Activated CD4-positive, alpha-beta T cell treated with anti-CD3 and anti-CD28 coated beads for 36 hours (primary cell): ENCODE results near the gene ADAMTS13. TPM values are rescaled to one million over a fixed set of nuclear protein-coding genes. Genes with fewer than 3 reads are reported as not detected.

Experiments
- ATAC-seq: fragments of 200-7000 bp; cut with Tn5 transposase; one replicate; pipeline ENCODE4 v1.10.0; 2021; ENCODE audit warnings: mild to moderate bottlenecking, moderate library complexity
- CTCF ChIA-PET: fragments of 350-600 bp; sonication (Branson Sonifier 250); formaldehyde crosslinking; loops from one replicate; lab custom pipeline; 2021; ENCODE audit warnings: antibody characterized with exemption; lab: Charles Lee
- POLR2A ChIA-PET: fragments of 350-600 bp; sonication (Branson Sonifier 250); formaldehyde crosslinking; loops from one replicate; lab custom pipeline; 2021; ENCODE audit warnings: antibody characterized with exemption, inconsistent platforms; lab: Charles Lee
- DNase-seq: peaks from one replicate; pipeline ENCODE4 v3.0.0-alpha.2; 2020
- H3K27ac Mint-ChIP-seq: one replicate; pipeline ENCODE4 v1.8.0; 2021; ENCODE audit warnings: mixed read lengths
- H3K27me3 Mint-ChIP-seq: one replicate; pipeline ENCODE4 v1.8.0; 2021; ENCODE audit warnings: mixed read lengths
- H3K36me3 Mint-ChIP-seq: one replicate; pipeline ENCODE4 v1.8.0; 2021; ENCODE audit warnings: low read depth, mixed read lengths
- H3K4me1 Mint-ChIP-seq: one replicate; pipeline ENCODE4 v1.8.0; 2021; ENCODE audit warnings: mixed read lengths
- H3K4me3 Mint-ChIP-seq: one replicate; pipeline ENCODE4 v1.8.0; 2021; ENCODE audit warnings: mild to moderate bottlenecking, moderate library complexity, mixed read lengths
- H3K9me3 Mint-ChIP-seq: one replicate; pipeline ENCODE4 v1.8.0; 2021; ENCODE audit warnings: low read depth, mixed read lengths
- intact Hi-C, 2 experiments: fragments of 100-400 bp; cut with DNase I in 1 of 2; cut with micrococcal nuclease in 1 of 2; formaldehyde crosslinking; loops; one replicate each; pipeline versions ENCODE4 v1.14.2 to v1.15.1; 2022 to 2024; cut with DNase I, micrococcal nuclease
- total RNA-seq, 2 experiments: library from RNA; stranded (reverse); gene quantifications; one replicate each; pipeline ENCODE4 v1.2.3, GENCODE V29; 2021

ADAMTS13 gene
- total RNA-seq, 2 experiments from 2014 or later, result 1.7 to 2.5 TPM

- no peaks in the 10 kb centered on the region for H3K9me3 Mint-ChIP-seq
- peaks cover 41% of the 10 kb centered on the region for H3K36me3 Mint-ChIP-seq
- intact Hi-C loops, result loop anchor here (2.0 kb wide), 4 partner anchors 35 to 221 kb away; partner anchors contain the start of genes MED22 (in 1 of the 2), RPL7A (in 1 of the 2) and SLC2A6 (in 1 of the 2)
- POLR2A ChIA-PET, result no interaction called here
- DNase-seq (no peak), ATAC-seq (no peak)
- CTCF ChIA-PET, result interaction anchor here (0.6 to 2.0 kb wide), 5 partner anchors 79 to 368 kb away, joined by 3 to 6 read pairs (median 4); no protein-coding TSS in a partner anchor
- no peak overlapping the region for H3K27ac Mint-ChIP-seq
- peaks cover 6% of the 10 kb centered on the region for H3K4me1 Mint-ChIP-seq
- H3K27me3 Mint-ChIP-seq, result no peaks in the 10 kb centered on the region
- H3K4me3 Mint-ChIP-seq, result no peak overlapping the region
Observed at GRCh38 chr9:133405508-133406438, 16.4 kb upstream of the ADAMTS13 start.

GRCh38 chr9:133406480-133407307 is 15.5 kb upstream of the ADAMTS13 start:
- DNase-seq (peak; percentile 93), ATAC-seq (peak; percentile 94)
- CTCF ChIA-PET, result interaction anchor here (0.7 to 1.4 kb wide), 2 partner anchors 78 to 80 kb away, joined by 3 to 5 read pairs; no protein-coding TSS in a partner anchor
- Mint-ChIP-seq H3K27ac (peak overlapping the region; percentile 48), H3K4me3 (no peak overlapping the region), H3K4me1 (peaks cover 6% of the 10 kb centered on the region), H3K27me3 (no peaks in the 10 kb centered on the region), H3K9me3 (no peaks in the 10 kb centered on the region), H3K36me3 (peaks cover 44% of the 10 kb centered on the region)
- intact Hi-C loops, result loop anchor here (1.0 to 2.0 kb wide), 8 partner anchors 11 to 80 kb away; partner anchors contain the start of genes MED22 (in 1 of the 2), REXO4 (in 1 of the 2), RPL7A (in 1 of the 2) and SLC2A6 (in 1 of the 2)
- POLR2A ChIA-PET, result no interaction called here

GRCh38 chr9:133408042-133408441 is 14.1 kb upstream of the ADAMTS13 start:
- ATAC-seq, result no peak
- Mint-ChIP-seq H3K27me3 (no peaks in the 10 kb centered on the region), H3K36me3 (peaks cover 56% of the 10 kb centered on the region), H3K4me3 (no peak overlapping the region), H3K9me3 (no peaks in the 10 kb centered on the region), H3K4me1 (peaks cover 6% of the 10 kb centered on the region), H3K27ac (no peak overlapping the region)
- ChIA-PET POLR2A (no interaction called here), CTCF (interaction anchor here (0.7 kb wide), 1 partner anchor 76 kb away, joined by 3 read pairs; no protein-coding TSS in a partner anchor)
- intact Hi-C loops, result no loop called here
- no peak for DNase-seq

GRCh38 chr9:133415170-133415569 is 7.0 kb upstream of the ADAMTS13 start:
- Mint-ChIP-seq H3K9me3 (no peaks in the 10 kb centered on the region), H3K4me3 (no peak overlapping the region), H3K27ac (peak overlapping the region; percentile 15), H3K4me1 (peaks cover 35% of the 10 kb centered on the region), H3K36me3 (peaks cover 54% of the 10 kb centered on the region), H3K27me3 (no peaks in the 10 kb centered on the region)
- DNase-seq (no peak), ATAC-seq (no peak)
- ChIA-PET POLR2A (interaction anchor here (0.6 to 0.9 kb wide), 2 partner anchors 38 to 58 kb away, joined by 3 read pairs; no protein-coding TSS in a partner anchor), CTCF (interaction anchor here (0.6 to 1.4 kb wide), 3 partner anchors 12 to 235 kb away, joined by 3 read pairs; no protein-coding TSS in a partner anchor)
- intact Hi-C loops, result loop anchor here (5.0 kb wide), 2 partner anchors 68 to 228 kb away; partner anchors contain the start of genes MED22 (in 1 of the 2) and RPL7A (in 1 of the 2)

GRCh38 chr9:133417541-133418461 is 4.4 kb upstream of the ADAMTS13 start, which contains the start of gene REXO4:
Gene REXO4 (minus strand): TSS chr9:133418010. CDS start chr9:133417844, 166 bp downstream.
- ChIA-PET POLR2A (interaction anchor here (0.8 kb wide), 1 partner anchor 80 kb away, joined by 3 read pairs; no protein-coding TSS in a partner anchor), CTCF (interaction anchor here (0.7 to 1.5 kb wide), 5 partner anchors 26 to 576 kb away, joined by 3 to 5 read pairs (median 4); no protein-coding TSS in a partner anchor)
- H3K4me1 Mint-ChIP-seq, result peaks cover 51% of the 10 kb centered on the region
- peaks cover 35% of the 10 kb centered on the region for H3K36me3 Mint-ChIP-seq
- ATAC-seq (peak; percentile 87), DNase-seq (peak; percentile 92)
- no peaks in the 10 kb centered on the region for H3K9me3 Mint-ChIP-seq
- intact Hi-C loops, result loop anchor here (1.0 to 5.0 kb wide), 13 partner anchors 10 to 746 kb away; partner anchors contain the start of genes CACFD1 (in 2 of the 2), STKLD1 (in 2 of the 2), SURF4 (in 2 of the 2) and BRD3OS (in 1 of the 2)
- peak within 1 kb of the TSS; percentile 92 for H3K4me3 Mint-ChIP-seq
- H3K27ac Mint-ChIP-seq, result peak within 1 kb of the TSS; percentile 93
- no peaks in the 10 kb centered on the region for H3K27me3 Mint-ChIP-seq

GRCh38 chr9:133419005-133419404 is 3.2 kb upstream of the ADAMTS13 start:
- Mint-ChIP-seq H3K27me3 (no peaks in the 10 kb centered on the region), H3K4me3 (peak overlapping the region; percentile 92), H3K9me3 (no peaks in the 10 kb centered on the region), H3K27ac (peak overlapping the region; percentile 93), H3K36me3 (peaks cover 27% of the 10 kb centered on the region), H3K4me1 (peaks cover 49% of the 10 kb centered on the region)
- intact Hi-C loops, result loop anchor here (2.0 to 5.0 kb wide), 4 partner anchors 62 to 388 kb away; partner anchors contain the start of genes GTF3C5 (in 1 of the 2), MED22 (in 1 of the 2), RPL7A (in 1 of the 2) and SURF1 (in 1 of the 2)
- POLR2A ChIA-PET, result interaction anchor here (0.6 kb wide), 1 partner anchor 57 kb away, joined by 3 read pairs; no protein-coding TSS in a partner anchor
- no peak for ATAC-seq
- no peak for DNase-seq
- CTCF ChIA-PET, result interaction anchor here (0.7 kb wide), 1 partner anchor 41 kb away, joined by 5 read pairs; no protein-coding TSS in a partner anchor

DNA sequence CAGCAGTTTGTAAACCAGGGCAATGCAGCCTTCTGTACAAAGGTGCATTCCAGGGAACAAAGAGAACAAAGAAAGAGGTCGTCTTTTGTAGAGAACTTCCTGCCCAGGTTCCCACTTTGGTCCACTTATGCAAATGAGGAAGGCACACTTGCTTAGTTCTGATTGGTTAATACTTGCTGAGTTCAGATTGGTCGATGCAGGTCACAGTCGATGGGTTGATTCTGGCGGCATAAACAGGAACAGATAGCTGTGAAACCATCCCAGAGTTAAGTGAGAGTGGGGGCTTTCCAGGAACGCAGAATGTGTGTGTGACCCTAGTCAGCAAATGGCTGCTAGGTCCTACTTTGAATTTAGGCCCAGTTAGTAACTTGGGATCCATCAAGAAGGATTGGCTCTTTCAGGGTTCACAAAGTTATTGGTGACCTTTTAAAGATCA is 1.8 kb upstream of the ADAMTS13 start:
- Mint-ChIP-seq H3K27ac (peak overlapping the region; percentile 81), H3K4me1 (peaks cover 37% of the 10 kb centered on the region), H3K36me3 (peaks cover 14% of the 10 kb centered on the region), H3K4me3 (no peak overlapping the region), H3K9me3 (no peaks in the 10 kb centered on the region), H3K27me3 (peaks cover 6% of the 10 kb centered on the region)
- DNase-seq (peak; percentile 29), ATAC-seq (no peak)
- intact Hi-C loops, result no loop called here
- CTCF ChIA-PET, result no interaction called here
- POLR2A ChIA-PET, result no interaction called here

DNA sequence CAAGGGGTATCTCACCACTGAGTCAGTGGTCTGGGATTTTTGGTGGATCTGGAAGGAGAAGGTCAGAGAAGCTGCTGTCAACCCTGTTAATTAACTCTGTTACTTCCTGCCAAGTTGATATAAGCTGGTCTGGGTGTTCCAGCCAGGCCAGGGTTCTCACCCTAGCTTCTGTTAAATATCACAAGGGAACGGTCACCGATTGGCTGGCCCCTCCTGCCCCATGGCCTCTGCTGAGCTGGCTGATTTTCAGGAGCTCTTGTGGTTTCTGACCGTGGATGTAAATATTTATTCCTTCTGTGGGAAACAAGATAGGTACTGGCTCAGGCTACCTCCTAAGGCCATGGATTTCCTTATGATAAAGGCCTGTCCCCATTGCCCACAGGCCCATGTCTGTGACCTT is 1.0 kb downstream of the ADAMTS13 start:
- ChIA-PET CTCF (interaction anchor here (0.6 to 1.4 kb wide), 4 partner anchors 9 to 133 kb away, joined by 3 read pairs; no protein-coding TSS in a partner anchor), POLR2A (no interaction called here)
- Mint-ChIP-seq H3K4me1 (peaks cover 29% of the 10 kb centered on the region), H3K4me3 (no peak overlapping the region), H3K9me3 (no peaks in the 10 kb centered on the region), H3K27me3 (peaks cover 27% of the 10 kb centered on the region), H3K36me3 (no peaks in the 10 kb centered on the region), H3K27ac (no peak overlapping the region)
- intact Hi-C loops, result no loop called here
- ATAC-seq, result no peak
- DNase-seq, result no peak

DNA sequence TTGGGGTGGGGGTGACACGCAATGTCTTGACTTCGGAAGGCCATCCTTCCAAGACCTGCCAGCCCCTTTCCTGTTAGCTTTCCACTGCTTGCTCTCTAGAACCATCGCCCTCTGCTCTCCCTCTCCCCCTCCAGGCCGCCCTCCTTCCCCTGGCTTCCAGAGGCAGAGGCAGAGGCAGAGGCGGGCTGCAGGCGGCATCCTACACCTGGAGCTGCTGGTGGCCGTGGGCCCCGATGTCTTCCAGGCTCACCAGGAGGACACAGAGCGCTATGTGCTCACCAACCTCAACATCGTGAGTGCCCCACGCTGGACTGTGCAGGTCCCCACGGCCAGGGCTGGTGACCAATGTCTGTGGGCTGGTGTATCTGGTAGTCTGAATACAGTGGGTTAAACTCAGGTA is 2.0 kb downstream of the ADAMTS13 start:
- no peak for DNase-seq
- Mint-ChIP-seq H3K4me1 (peaks cover 22% of the 10 kb centered on the region), H3K9me3 (no peaks in the 10 kb centered on the region), H3K4me3 (no peak overlapping the region), H3K27ac (no peak overlapping the region), H3K27me3 (peaks cover 27% of the 10 kb centered on the region), H3K36me3 (no peaks in the 10 kb centered on the region)
- ChIA-PET CTCF (interaction anchor here (1.4 kb wide), 1 partner anchor 20 kb away, joined by 3 read pairs; no protein-coding TSS in a partner anchor), POLR2A (no interaction called here)
- ATAC-seq, result no peak
- intact Hi-C loops, result no loop called here
